ENCODE measurements around the gene C20orf202.

The C20orf202 gene

DNA sequence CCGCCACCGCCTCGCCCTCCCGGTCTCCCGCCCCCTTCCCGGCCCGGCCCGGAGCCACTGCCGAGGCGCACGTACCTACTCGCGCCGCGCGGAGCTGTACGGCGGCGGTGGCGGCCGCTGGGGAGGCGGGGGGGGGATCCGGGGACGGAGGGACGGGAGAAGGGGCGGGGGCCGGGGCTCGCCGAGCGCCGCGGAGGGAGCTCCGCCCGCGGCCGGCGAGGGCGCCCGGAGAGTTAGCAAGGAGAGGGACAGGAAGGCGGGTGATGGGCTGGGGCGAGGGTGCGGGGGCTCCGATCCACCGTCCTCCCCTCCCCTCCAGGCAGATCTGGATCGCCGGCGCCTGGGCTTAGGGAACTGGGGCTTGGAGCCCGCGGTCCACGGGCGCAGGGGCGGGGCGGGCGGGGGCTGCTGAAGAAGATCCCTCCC is 17.9 kb upstream of the C20orf202 start:
- DNase-seq (ENCODE audit: low spot score), result peak; percentile 62
- in situ Hi-C loops (cut with MboI; ENCODE audit: low sequenced_read_pairs, unreplicated experiment), result loop anchor here (25.0 kb wide), 1 partner anchor 373 kb away; no protein-coding TSS in a partner anchor
- no peak for TF ChIP-seq CTCF (IDR thresholded peaks at IDR 0.05; ENCODE audit: borderline replicate concordance, control extremely low read depth, extremely low read depth, insufficient read depth, missing control alignments)

- in situ Hi-C loops (cut with MboI; ENCODE audit: low sequenced_read_pairs, unreplicated experiment), result loop anchor here (25.0 kb wide), 1 partner anchor 374 kb away; no protein-coding TSS in a partner anchor
- TF ChIP-seq CTCF (IDR thresholded peaks at IDR 0.05; ENCODE audit: borderline replicate concordance, control extremely low read depth, extremely low read depth, insufficient read depth, missing control alignments), result peak; percentile 62
- peak; percentile 88 for DNase-seq (ENCODE audit: low spot score)
Measured at GRCh38 chr20:1185790-1186334, 17.4 kb upstream of the C20orf202 start.

DNA sequence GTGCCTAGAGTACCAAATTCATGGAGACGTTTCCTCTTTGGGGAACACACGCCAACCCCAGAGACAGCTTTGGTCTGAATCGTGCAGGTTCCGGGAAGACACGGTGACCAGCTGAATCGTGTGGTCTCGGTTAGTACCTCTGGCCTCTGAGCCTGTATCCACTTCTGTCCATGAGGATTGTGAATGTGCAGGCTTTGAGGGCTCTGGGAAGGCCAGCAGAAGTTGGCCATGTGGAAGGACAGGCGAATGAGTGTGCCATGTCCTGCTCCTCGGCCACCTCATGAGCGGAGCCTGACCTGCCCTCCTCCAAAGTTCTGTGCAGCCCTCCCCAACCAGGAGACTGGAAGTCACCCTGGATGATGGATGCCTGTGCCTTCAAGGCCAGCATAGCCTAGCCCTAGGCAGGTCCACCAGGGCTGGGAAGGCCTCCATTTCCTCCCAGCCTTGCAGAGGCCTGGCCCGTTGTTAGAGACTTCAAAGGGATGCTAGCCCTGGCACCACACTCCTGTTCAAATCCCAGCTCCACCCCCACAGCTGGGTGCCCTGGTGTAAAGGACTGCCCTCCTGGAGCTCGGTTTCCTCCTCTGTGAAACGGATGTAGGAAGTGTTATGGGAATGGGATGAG is 16.8 kb upstream of the C20orf202 start:
- DNase-seq (ENCODE audit: low spot score), result no peak
- in situ Hi-C loops (cut with MboI; ENCODE audit: low sequenced_read_pairs, unreplicated experiment), result loop anchor here (25.0 kb wide), 1 partner anchor 374 kb away; no protein-coding TSS in a partner anchor
- TF ChIP-seq CTCF (IDR thresholded peaks at IDR 0.05; ENCODE audit: borderline replicate concordance, control extremely low read depth, extremely low read depth, insufficient read depth, missing control alignments), result no peak

GRCh38 chr20:1187605-1188171 is 15.6 kb upstream of the C20orf202 start:
- in situ Hi-C loops (cut with MboI; ENCODE audit: low sequenced_read_pairs, unreplicated experiment), result loop anchor here (25.0 kb wide), 1 partner anchor 375 kb away; no protein-coding TSS in a partner anchor
- DNase-seq (ENCODE audit: low spot score), result no peak
- TF ChIP-seq CTCF (IDR thresholded peaks at IDR 0.05; ENCODE audit: borderline replicate concordance, control extremely low read depth, extremely low read depth, insufficient read depth, missing control alignments), result no peak

- no peak for TF ChIP-seq CTCF (IDR thresholded peaks at IDR 0.05; ENCODE audit: borderline replicate concordance, control extremely low read depth, extremely low read depth, insufficient read depth, missing control alignments)
- in situ Hi-C loops (cut with MboI; ENCODE audit: low sequenced_read_pairs, unreplicated experiment), result loop anchor here (25.0 kb wide), 1 partner anchor 376 kb away; no protein-coding TSS in a partner anchor
Measured at GRCh38 chr20:1188347-1188746, 14.9 kb upstream of the C20orf202 start.

DNA sequence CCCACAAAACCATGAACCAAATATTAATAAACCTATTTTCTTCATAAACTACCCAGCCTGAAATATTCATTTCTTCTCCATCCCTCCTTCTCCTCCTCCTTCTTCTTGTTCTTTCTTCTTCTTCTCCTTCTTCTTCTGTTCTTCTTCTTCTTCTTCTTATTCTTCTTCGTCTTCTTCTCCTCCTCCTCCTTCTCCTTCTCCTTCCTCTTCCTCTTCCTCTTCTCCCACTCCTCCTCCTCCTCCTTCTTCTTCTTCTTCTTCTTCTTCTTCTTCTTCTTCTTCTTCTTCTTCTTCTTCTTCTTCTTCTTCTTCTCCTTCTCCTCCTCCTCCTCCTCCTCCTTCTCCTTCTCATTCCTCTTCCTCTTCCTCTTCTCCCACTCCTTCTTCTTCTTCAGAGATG is 13.4 kb upstream of the C20orf202 start:
- no peak for DNase-seq (ENCODE audit: low spot score)
- no peak for TF ChIP-seq CTCF (IDR thresholded peaks at IDR 0.05; ENCODE audit: borderline replicate concordance, control extremely low read depth, extremely low read depth, insufficient read depth, missing control alignments)
- in situ Hi-C loops (cut with MboI; ENCODE audit: low sequenced_read_pairs, unreplicated experiment), result loop anchor here (25.0 kb wide), 1 partner anchor 378 kb away; no protein-coding TSS in a partner anchor

More at GRCh38 chr20:1188347-1188746, 14.9 kb upstream of the C20orf202 start:
- DNase-seq (ENCODE audit: low spot score), result no peak
